HepG2 (cell line): ENCODE results near the gene CKMT2. TPM values are rescaled to one million over a fixed set of nuclear protein-coding genes. Genes with fewer than 3 reads are reported as not detected.

Experiments
- ATAC-seq: fragments of 200-7000 bp; cut with Tn5 transposase; 3 replicates; pipeline ENCODE4 v1.9.1; 2020; ENCODE audit warnings: mild to moderate bottlenecking, moderate library complexity
- BruUV-seq: library from RNA; stranded (reverse); fragments of 400-500 nt; replicated peaks from 2 replicates; lab custom pipeline; 2021; lab: Mats Ljungman, UMichigan
- CTCF ChIA-PET: fragments of 300-600 bp; formaldehyde crosslinking; extraction: SDS; loops from one replicate; lab custom pipeline; 2021; ENCODE audit warnings: low total read pairs, inconsistent platforms, low intra/inter-chr PET ratio; lab: Yijun Ruan, JAX
- POLR2A ChIA-PET: fragments of 350-600 bp; sonication (Branson Sonifier 250); formaldehyde crosslinking; loops from one replicate; lab custom pipeline; 2020; ENCODE audit warnings: antibody characterized with exemption, inconsistent platforms; lab: Yijun Ruan, JAX
- DNase-seq: peaks from one replicate; pipeline ENCODE4 v3.0.0-alpha.2; 2015; ENCODE audit warnings: low spot score
- FAIRE-seq: peaks from 3 replicates; lab custom pipeline; 2011; peaks lifted over from hg19 to GRCh38; lab: Jason Lieb, UNC
- H2AFZ ChIP-seq: one replicate; pipeline ENCODE4 v1.6.1; 2011; ENCODE audit warnings: low read length, inconsistent platforms
- H3K27ac ChIP-seq: fragments of 300-600 bp; 3 replicates; pipeline ENCODE4 v1.8.0; 2011; ENCODE audit warnings: mixed run types, mild to moderate bottlenecking, mixed read lengths, low read length, inconsistent platforms; ENCODE audit not compliant: insufficient read depth; ENCODE audit errors: extremely low read length
- H3K27me3 ChIP-seq, 2 experiments: fragments of 200-600 bp in 1 of 2; 2 replicates in 1 of 2; 3 replicates in 1 of 2; pipeline versions ENCODE4 v1.6.0 to v1.8.0; 2011; ENCODE audit warnings: low read length in 2 of 2, mild to moderate bottlenecking in 2 of 2, moderate library complexity in 2 of 2, inconsistent platforms in 1 of 2; ENCODE audit not compliant: insufficient read depth in 2 of 2, control insufficient read depth in 1 of 2
- H3K36me3 ChIP-seq, 2 experiments: fragments of 200-600 bp in 1 of 2; replicated peaks in 1 of 2; 2 replicates in 1 of 2; 3 replicates in 1 of 2; pipeline versions ENCODE4 v1.5.1 to v1.8.0; 2011; ENCODE audit warnings: low read length in 2 of 2, inconsistent platforms in 1 of 2; ENCODE audit not compliant: insufficient read depth in 2 of 2, control insufficient read depth in 1 of 2
- H3K4me1 ChIP-seq: 2 replicates; pipeline ENCODE4 v1.5.1; 2012; ENCODE audit warnings: low read length, inconsistent platforms; ENCODE audit not compliant: insufficient read depth
- H3K4me2 ChIP-seq: 2 replicates; pipeline ENCODE4 v1.6.0; 2011; ENCODE audit warnings: low read depth, low read length, inconsistent platforms
- H3K4me3 ChIP-seq, 3 experiments: fragments of 200-600 bp in 1 of 3; sonication (generic), shearing (Covaris generic) in 1 of 3; replicated peaks in 1 of 3; 2 replicates each; pipeline ENCODE4 v1.5.1; 2011 to 2016; ENCODE audit warnings: low read length in 3 of 3, inconsistent platforms in 2 of 3, low read depth in 2 of 3, mild to moderate bottlenecking in 2 of 3, control low read depth in 1 of 3, mixed read lengths in 1 of 3; ENCODE audit not compliant: insufficient read depth in 1 of 3
- H3K79me2 ChIP-seq: one replicate; pipeline ENCODE4 v1.6.1; 2011; ENCODE audit warnings: low read length, inconsistent platforms; ENCODE audit not compliant: insufficient read depth
- H3K9ac ChIP-seq: 2 replicates; pipeline ENCODE4 v1.6.0; 2011; ENCODE audit warnings: mild to moderate bottlenecking, low read depth, low read length, inconsistent platforms; ENCODE audit not compliant: insufficient read depth
- H3K9me3 ChIP-seq: 2 replicates; pipeline ENCODE4 v1.5.1; 2012; ENCODE audit warnings: mild to moderate bottlenecking, low read length
- H4K20me1 ChIP-seq: 2 replicates; pipeline ENCODE4 v1.6.0; 2011; ENCODE audit warnings: inconsistent platforms, mild to moderate bottlenecking, low read length, moderate library complexity; ENCODE audit not compliant: insufficient read depth
- DR1 ChIP-seq: sonication (generic); formaldehyde crosslinking; IDR thresholded peaks from 2 replicates; pipeline ENCODE4 v1.8.0; 2021; ENCODE audit warnings: mild to moderate bottlenecking, missing genetic modification reagents, inconsistent platforms
- GATA4 ChIP-seq: sonication (generic); IDR thresholded peaks from 2 replicates; pipeline ENCODE4 v1.6.1; 2016; ENCODE audit warnings: antibody characterized with exemption, low read depth, borderline replicate concordance
- HDAC2 ChIP-seq: sonication (generic); formaldehyde crosslinking; IDR thresholded peaks from 2 replicates; pipeline ENCODE4 v1.4.0; 2020; ENCODE audit warnings: missing genetic modification reagents
- HNF4G ChIP-seq, 2 experiments: sonication (generic) in 1 of 2; formaldehyde crosslinking in 1 of 2; IDR thresholded peaks; 2 replicates each; pipeline versions ENCODE4 v1.4.0 to v1.6.1; 2011 to 2020; ENCODE audit warnings: borderline replicate concordance in 2 of 2, low read depth in 2 of 2, mild to moderate bottlenecking in 2 of 2, low read length in 1 of 2, missing genetic modification reagents in 1 of 2, moderate library complexity in 1 of 2
- KLF12 ChIP-seq: sonication (generic); formaldehyde crosslinking; IDR thresholded peaks from 2 replicates; pipeline ENCODE4 v1.4.0; 2020; ENCODE audit warnings: missing genetic modification reagents, borderline replicate concordance
- NBN ChIP-seq: fragments of 450-650 bp; conservative IDR thresholded peaks from 2 replicates; pipeline ENCODE4 v1.6.1; 2017
- ONECUT2 ChIP-seq: sonication (generic); formaldehyde crosslinking; IDR thresholded peaks from 2 replicates; pipeline ENCODE4 v1.4.0; 2020; ENCODE audit warnings: missing genetic modification reagents
- SMYD3 ChIP-seq: sonication (generic); formaldehyde crosslinking; IDR thresholded peaks from 2 replicates; pipeline ENCODE4 v1.8.1; 2023; ENCODE audit warnings: mild to moderate bottlenecking, missing genetic modification reagents
- ZFP90 ChIP-seq: sonication (generic); formaldehyde crosslinking; IDR thresholded peaks from 2 replicates; pipeline ENCODE4 v1.8.0; 2022; ENCODE audit warnings: missing genetic modification reagents, mild to moderate bottlenecking, inconsistent platforms, borderline replicate concordance
- ZFYVE20 ChIP-seq: sonication (generic); formaldehyde crosslinking; IDR thresholded peaks from 2 replicates; pipeline ENCODE4 v1.8.0; 2023; ENCODE audit warnings: low read depth, mild to moderate bottlenecking, moderate library complexity, missing genetic modification reagents, borderline replicate concordance
- ZNF558 ChIP-seq: sonication (generic); formaldehyde crosslinking; IDR thresholded peaks from 2 replicates; pipeline ENCODE4 v1.9.0; 2022; ENCODE audit warnings: mild to moderate bottlenecking, missing genetic modification reagents, borderline replicate concordance
- ZNF607 ChIP-seq: sonication (generic); formaldehyde crosslinking; IDR thresholded peaks from 2 replicates; pipeline ENCODE4 v1.5.1; 2020; ENCODE audit warnings: missing genetic modification reagents, mild to moderate bottlenecking, borderline replicate concordance
- ZNF879 ChIP-seq: sonication (generic); formaldehyde crosslinking; IDR thresholded peaks from 2 replicates; pipeline ENCODE4 v1.8.1; 2023; ENCODE audit warnings: missing genetic modification reagents
- ZSCAN22 ChIP-seq: sonication (generic); formaldehyde crosslinking; IDR thresholded peaks from 2 replicates; pipeline ENCODE4 v1.4.0; 2020; ENCODE audit warnings: mild to moderate bottlenecking, missing genetic modification reagents
- WGBS: methylation state at CpG from one replicate; pipeline ENCODE4 v1.1.6; 2017; ENCODE audit warnings: low lambda C conversion rate; 5-methylcytosine and 5-hydroxymethylcytosine counted together
- in situ Hi-C: cut with HindIII; loops from 2 replicates; pipeline ENCODE4 v1.10.0; 2017; ENCODE audit warnings: low pct_unique_long_range_greater_than_20kb; ENCODE audit not compliant: extremely low pct_ligation_motif_present
- intact Hi-C: fragments of 100-400 bp; cut with micrococcal nuclease; formaldehyde crosslinking; loops from one replicate; pipeline ENCODE4 v1.10.0; 2022; ENCODE audit not compliant: unreplicated experiment
- polyA plus RNA-seq, 8 experiments: library from polyadenylated mRNA; depleted of rRNA in 3 of 8; stranded (reverse) in 7 of 8; unstranded in 1 of 8; fragments of >200 nt; fragmentation: Illumina TruSeq in 4 of 8; extraction: Trizol in 4 of 8; gene quantifications; 2 replicates each; pipeline versions ENCODE4 v1.2.1 to v1.2.3, GENCODE V29; 2011 to 2016; ENCODE audit warnings: low read depth in 4 of 8, missing spikeins in 1 of 8, mixed read lengths in 1 of 8; ENCODE audit not compliant: insufficient read depth in 1 of 8
- total RNA-seq, 5 experiments: library from RNA; depleted of rRNA; stranded (reverse); fragments of >200 nt; fragmentation: Illumina TruSeq; extraction: Trizol; gene quantifications; 2 replicates each; pipeline ENCODE4 v1.2.3, GENCODE V29; 2016; ENCODE audit warnings: low read depth in 1 of 5
- TF ChIP-seq, protein P1 (sequence below): IDR thresholded peaks from 2 replicates; pipeline ENCODE4 v1.6.1; 2016; ENCODE audit warnings: missing compliant biosample characterization, missing genetic modification reagents, borderline replicate concordance
- TF ChIP-seq, protein P2 (sequence below): sonication (generic); formaldehyde crosslinking; IDR thresholded peaks from 2 replicates; pipeline ENCODE4 v1.5.1; 2020; ENCODE audit warnings: mild to moderate bottlenecking, missing genetic modification reagents, borderline replicate concordance
- TF ChIP-seq, protein P3 (sequence below): sonication (generic); formaldehyde crosslinking; IDR thresholded peaks from 2 replicates; pipeline ENCODE4 v1.4.0; 2020; ENCODE audit warnings: low read depth, mild to moderate bottlenecking, missing genetic modification reagents

Gene CKMT2
- total and polyA plus RNA-seq, 2 of the 13 experiments (the other 11 are each of a cell fraction or from before 2014, with no cell fraction given) = 1.2 to 8.8 TPM

DNA sequence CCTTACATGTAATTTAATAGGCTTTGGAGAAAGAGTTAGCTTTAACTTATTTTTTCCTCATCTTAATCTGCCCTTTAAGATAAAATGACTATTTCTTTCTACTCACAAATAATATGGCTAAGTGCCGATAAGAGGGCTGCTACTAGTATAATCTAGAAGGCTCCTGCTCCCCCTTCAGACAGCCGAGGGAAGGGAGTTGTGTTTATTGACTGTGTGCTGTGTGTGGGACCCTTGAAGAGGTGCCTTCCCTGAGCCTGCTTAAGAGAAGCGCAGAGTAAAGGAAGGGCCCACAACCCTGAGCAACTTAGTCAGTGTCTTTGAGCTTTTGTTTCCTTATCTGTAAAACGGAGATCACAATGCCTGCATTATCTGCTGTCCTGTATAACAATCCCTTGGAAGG is 28.1 kb upstream of the CKMT2 start:
- H3K4me3 ChIP-seq = no peak overlapping the region
- no peak overlapping the region for H3K9ac ChIP-seq
- H4K20me1 ChIP-seq = no peaks in the 10 kb centered on the region
- no peaks in the 10 kb centered on the region for H3K79me2 ChIP-seq
- 89% methylated on average over 4 of the region's 4 CpGs for WGBS
- ChIA-PET CTCF (no interaction called here), POLR2A (no interaction called here)
- H3K27me3 ChIP-seq = no peaks in the 10 kb centered on the region
- FAIRE-seq (no peak), ATAC-seq (no peak), DNase-seq (no peak)
- H2AFZ ChIP-seq = no peak overlapping the region
- TF ChIP-seq GATA4 (no peak), KLF12 (no peak), ONECUT2 (CRISPR knock-in tag) (no peak), DR1 (CRISPR knock-in tag) (no peak), SMYD3 (CRISPR knock-in tag) (no peak), HNF4G (IDR thresholded peaks at IDR 0.05; ENCODE audit: borderline replicate concordance, low read depth, low read length) (no peak), HNF4G (CRISPR knock-in tag; IDR thresholded peaks at IDR 0.05; ENCODE audit: borderline replicate concordance, low read depth) (no peak), ZFYVE20 (CRISPR knock-in tag) (no peak), ZNF607 (CRISPR knock-in tag) (no peak), ZSCAN22 (no peak), ZNF879 (no peak), ZNF558 (no peak), NBN (no peak), ZFP90 (no peak), HDAC2 (CRISPR knock-in tag) (no peak)
- TF ChIP-seq, protein P1, sequence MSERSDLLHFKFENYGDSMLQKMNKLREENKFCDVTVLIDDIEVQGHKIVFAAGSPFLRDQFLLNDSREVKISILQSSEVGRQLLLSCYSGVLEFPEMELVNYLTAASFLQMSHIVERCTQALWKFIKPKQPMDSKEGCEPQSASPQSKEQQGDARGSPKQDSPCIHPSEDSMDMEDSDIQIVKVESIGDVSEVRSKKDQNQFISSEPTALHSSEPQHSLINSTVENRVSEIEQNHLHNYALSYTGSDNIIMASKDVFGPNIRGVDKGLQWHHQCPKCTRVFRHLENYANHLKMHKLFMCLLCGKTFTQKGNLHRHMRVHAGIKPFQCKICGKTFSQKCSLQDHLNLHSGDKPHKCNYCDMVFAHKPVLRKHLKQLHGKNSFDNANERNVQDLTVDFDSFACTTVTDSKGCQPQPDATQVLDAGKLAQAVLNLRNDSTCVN (CRISPR knock-in tag) = no peak
- TF ChIP-seq, protein P2, sequence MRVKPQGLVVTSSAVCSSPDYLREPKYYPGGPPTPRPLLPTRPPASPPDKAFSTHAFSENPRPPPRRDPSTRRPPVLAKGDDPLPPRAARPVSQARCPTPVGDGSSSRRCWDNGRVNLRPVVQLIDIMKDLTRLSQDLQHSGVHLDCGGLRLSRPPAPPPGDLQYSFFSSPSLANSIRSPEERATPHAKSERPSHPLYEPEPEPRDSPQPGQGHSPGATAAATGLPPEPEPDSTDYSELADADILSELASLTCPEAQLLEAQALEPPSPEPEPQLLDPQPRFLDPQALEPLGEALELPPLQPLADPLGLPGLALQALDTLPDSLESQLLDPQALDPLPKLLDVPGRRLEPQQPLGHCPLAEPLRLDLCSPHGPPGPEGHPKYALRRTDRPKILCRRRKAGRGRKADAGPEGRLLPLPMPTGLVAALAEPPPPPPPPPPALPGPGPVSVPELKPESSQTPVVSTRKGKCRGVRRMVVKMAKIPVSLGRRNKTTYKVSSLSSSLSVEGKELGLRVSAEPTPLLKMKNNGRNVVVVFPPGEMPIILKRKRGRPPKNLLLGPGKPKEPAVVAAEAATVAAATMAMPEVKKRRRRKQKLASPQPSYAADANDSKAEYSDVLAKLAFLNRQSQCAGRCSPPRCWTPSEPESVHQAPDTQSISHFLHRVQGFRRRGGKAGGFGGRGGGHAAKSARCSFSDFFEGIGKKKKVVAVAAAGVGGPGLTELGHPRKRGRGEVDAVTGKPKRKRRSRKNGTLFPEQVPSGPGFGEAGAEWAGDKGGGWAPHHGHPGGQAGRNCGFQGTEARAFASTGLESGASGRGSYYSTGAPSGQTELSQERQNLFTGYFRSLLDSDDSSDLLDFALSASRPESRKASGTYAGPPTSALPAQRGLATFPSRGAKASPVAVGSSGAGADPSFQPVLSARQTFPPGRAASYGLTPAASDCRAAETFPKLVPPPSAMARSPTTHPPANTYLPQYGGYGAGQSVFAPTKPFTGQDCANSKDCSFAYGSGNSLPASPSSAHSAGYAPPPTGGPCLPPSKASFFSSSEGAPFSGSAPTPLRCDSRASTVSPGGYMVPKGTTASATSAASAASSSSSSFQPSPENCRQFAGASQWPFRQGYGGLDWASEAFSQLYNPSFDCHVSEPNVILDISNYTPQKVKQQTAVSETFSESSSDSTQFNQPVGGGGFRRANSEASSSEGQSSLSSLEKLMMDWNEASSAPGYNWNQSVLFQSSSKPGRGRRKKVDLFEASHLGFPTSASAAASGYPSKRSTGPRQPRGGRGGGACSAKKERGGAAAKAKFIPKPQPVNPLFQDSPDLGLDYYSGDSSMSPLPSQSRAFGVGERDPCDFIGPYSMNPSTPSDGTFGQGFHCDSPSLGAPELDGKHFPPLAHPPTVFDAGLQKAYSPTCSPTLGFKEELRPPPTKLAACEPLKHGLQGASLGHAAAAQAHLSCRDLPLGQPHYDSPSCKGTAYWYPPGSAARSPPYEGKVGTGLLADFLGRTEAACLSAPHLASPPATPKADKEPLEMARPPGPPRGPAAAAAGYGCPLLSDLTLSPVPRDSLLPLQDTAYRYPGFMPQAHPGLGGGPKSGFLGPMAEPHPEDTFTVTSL = no peak
- TF ChIP-seq, protein P3, sequence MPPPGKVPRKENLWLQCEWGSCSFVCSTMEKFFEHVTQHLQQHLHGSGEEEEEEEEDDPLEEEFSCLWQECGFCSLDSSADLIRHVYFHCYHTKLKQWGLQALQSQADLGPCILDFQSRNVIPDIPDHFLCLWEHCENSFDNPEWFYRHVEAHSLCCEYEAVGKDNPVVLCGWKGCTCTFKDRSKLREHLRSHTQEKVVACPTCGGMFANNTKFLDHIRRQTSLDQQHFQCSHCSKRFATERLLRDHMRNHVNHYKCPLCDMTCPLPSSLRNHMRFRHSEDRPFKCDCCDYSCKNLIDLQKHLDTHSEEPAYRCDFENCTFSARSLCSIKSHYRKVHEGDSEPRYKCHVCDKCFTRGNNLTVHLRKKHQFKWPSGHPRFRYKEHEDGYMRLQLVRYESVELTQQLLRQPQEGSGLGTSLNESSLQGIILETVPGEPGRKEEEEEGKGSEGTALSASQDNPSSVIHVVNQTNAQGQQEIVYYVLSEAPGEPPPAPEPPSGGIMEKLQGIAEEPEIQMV (CRISPR knock-in tag) = no peak
- no peak overlapping the region for H3K4me2 ChIP-seq
- peaks cover 23 to 66% of the 10 kb centered on the region in 2 experiments for H3K36me3 ChIP-seq
- in situ Hi-C loops = no loop called here
- BruUV-seq = no TSS peak
- H3K4me1 ChIP-seq = no peaks in the 10 kb centered on the region
- intact Hi-C loops = no loop called here
- H3K9me3 ChIP-seq = no peaks in the 10 kb centered on the region
- H3K27ac ChIP-seq = no peak overlapping the region
